NCI-H2081 (cell line): ENCODE data around the gene USP34.
"Not testable (repeated sequence)": the region's sequence is repeated elsewhere in the genome, so short reads cannot be mapped to it uniquely, and the experiment has no call there.

ENCODE experiments used
- DNase-seq, 2 experiments: peaks; one replicate each; lab custom pipeline; 2025; lab: John Stamatoyannopoulos, UW

USP34 gene

GRCh38 chr2:61149074-61149473, 321.8 kb downstream of the USP34 start:
- DNase-seq: no peak

GRCh38 chr2:61148091-61148490, 322.8 kb downstream of the USP34 start:
- DNase-seq: not testable (repeated sequence)

- no peak for DNase-seq
Measured at GRCh38 chr2:61145990-61146389, 324.9 kb downstream of the USP34 start.

- DNase-seq: peak; percentile 99
Measured at GRCh38 chr2:61144697-61145268, 326.1 kb downstream of the USP34 start.

GRCh38 chr2:61141151-61141550, 329.7 kb downstream of the USP34 start:
- DNase-seq: no peak

GRCh38 chr2:61138859-61139258, 332.0 kb downstream of the USP34 start:
- DNase-seq: no peak
